HL-60 (cell line): ENCODE measurements around the gene PAFAH1B2.

Source experiments
- CTCF ChIP-seq: IDR thresholded peaks from one replicate; pipeline ENCODE4 v1.5.1; 2011; ENCODE audit warnings: low read length, control low read depth, inconsistent platforms; ENCODE audit not compliant: insufficient read depth
- POLR2AphosphoS5 ChIP-seq: IDR thresholded peaks from 2 replicates; pipeline ENCODE4 v1.6.1; 2012; ENCODE audit warnings: low read depth
- REST ChIP-seq: IDR thresholded peaks from 2 replicates; pipeline ENCODE4 v1.6.1; 2012; ENCODE audit warnings: low read depth; ENCODE audit not compliant: insufficient replicate concordance
- SPI1 ChIP-seq: IDR thresholded peaks from 2 replicates; pipeline ENCODE4 v1.6.1; 2012; ENCODE audit warnings: low read depth, mild to moderate bottlenecking, borderline replicate concordance

DNA sequence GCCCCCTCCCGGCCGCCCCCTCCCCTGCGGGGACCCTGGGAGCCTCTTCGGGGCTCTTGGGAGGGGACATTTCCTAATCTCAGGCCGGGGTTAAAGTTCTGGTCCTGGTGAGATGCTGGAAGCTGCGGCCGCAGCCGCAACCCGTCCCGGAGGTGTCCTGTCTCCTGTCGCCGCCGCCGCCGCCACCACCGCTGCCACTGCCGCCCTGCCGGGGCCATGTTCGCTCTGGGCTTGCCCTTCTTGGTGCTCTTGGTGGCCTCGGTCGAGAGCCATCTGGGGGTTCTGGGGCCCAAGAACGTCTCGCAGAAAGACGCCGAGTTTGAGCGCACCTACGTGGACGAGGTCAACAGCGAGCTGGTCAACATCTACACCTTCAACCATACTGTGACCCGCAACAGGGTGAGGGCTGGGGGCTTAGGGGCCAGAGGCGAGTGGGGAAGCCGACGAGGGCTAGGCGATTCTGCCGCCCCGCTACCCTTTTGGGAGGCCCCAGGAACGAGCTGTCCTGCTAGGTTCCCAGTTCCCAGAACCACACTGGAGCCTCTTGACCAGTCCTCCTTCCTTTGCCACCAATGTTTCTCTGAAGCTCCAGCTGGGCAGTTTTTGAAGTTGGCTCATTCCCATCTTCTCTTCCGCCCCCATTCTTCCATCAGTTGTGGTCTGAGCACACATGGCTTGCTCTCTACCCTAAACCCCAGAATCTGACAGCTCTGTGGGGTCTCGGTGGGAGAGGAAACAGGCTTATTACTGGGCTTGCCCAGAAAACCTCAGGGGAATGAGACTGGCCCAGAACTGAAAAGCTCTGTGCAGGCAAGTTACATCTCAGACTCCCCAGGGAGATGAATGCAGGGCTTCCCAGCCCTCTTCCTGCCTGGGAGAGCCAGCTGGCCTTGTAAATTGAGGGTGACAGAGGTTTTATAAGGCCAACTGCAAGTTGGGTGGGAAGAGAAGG, 35.2 kb downstream of the PAFAH1B2 start:
- TF ChIP-seq CTCF (no peak), REST (no peak), POLR2AphosphoS5 (no peak), SPI1 (no peak)
